ENCODE results near the gene TBC1D28.
"Not testable (repeated sequence)": the region's sequence is repeated elsewhere in the genome, so short reads cannot be mapped to it uniquely, and the experiment has no call there.

GRCh38 chr17:18650094-18650493 lies 5.9 kb upstream of the TBC1D28 start:
- TF ChIP-seq CTCF (IDR thresholded peaks at IDR 0.05); EZH2 (IDR thresholded peaks at IDR 0.05; ENCODE audit: borderline replicate concordance, insufficient read depth, low read depth, low read length, poor library complexity, severe bottlenecking): not testable (repeated sequence)
